GM12872 (cell line): ENCODE measurements around the gene C21orf91.

Experiments
- CTCF ChIP-seq: IDR thresholded peaks from 3 replicates; pipeline ENCODE4 v1.5.1; 2011; ENCODE audit warnings: low read depth, mild to moderate bottlenecking, low read length, moderate library complexity; ENCODE audit not compliant: insufficient read depth

Gene C21orf91

GRCh38 chr21:17841103-17841502 is 21.9 kb upstream of the C21orf91 start:
- no peak for TF ChIP-seq CTCF

GRCh38 chr21:17834639-17835354 is 15.6 kb upstream of the C21orf91 start:
- no peak for TF ChIP-seq CTCF

GRCh38 chr21:17829472-17829871 is 10.3 kb upstream of the C21orf91 start:
- TF ChIP-seq CTCF = no peak

- no peak for TF ChIP-seq CTCF
These were observed 9.1 kb upstream of the C21orf91 start for GRCh38 chr21:17828223-17828622.

- no peak for TF ChIP-seq CTCF
These were observed 4.7 kb upstream of the C21orf91 start for GRCh38 chr21:17823846-17824245.

GRCh38 chr21:17821121-17821520 is 2.0 kb upstream of the C21orf91 start:
- TF ChIP-seq CTCF = no peak

GRCh38 chr21:17819877-17820229 is 697 bp upstream of the C21orf91 start:
- TF ChIP-seq CTCF = no peak
